Tibial nerve (tissue), 3 donors: ENCODE results near the gene OLFM1.

Source experiments
- POLR2A ChIP-seq, 2 donors: fragments of 450-650 bp; IDR thresholded peaks; one replicate each; pipeline ENCODE4 v1.6.1; 2017; ENCODE audit warnings: antibody characterized with exemption in 2 of 2, mild to moderate bottlenecking in 2 of 2, moderate library complexity in 2 of 2
- TF ChIP-seq, protein P1 (sequence below), 5 experiments: fragments of 200-600 bp in 3 of 5; fragments of 450-650 bp in 2 of 5; sonication (generic) in 3 of 5; IDR thresholded peaks; one replicate each; pipeline ENCODE4 v1.5.1; 2016 to 2019; ENCODE audit warnings: antibody characterized with exemption in 5 of 5, mild to moderate bottlenecking in 3 of 5, moderate library complexity in 2 of 5

DNA sequence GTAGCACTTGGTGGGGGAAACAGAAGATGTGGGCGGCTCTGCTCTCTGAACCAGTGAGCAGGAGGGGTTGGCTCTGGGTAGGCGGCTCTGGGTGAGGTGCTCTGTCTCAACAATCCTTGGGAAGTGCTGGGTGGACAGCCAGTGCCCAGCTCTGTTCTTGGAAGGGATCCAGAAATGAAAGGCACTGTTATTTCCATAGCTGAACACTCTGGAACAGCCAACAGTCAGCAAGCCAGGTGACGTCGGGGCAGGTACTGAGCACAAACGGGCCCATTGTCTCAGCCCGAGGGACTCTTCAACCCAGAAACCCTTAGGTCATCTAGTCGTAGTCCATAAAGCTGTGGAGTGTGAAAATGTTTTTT lies 36.3 kb downstream of the OLFM1 start:
- TF ChIP-seq POLR2A (IDR thresholded peaks at IDR 0.05), result no peak
- TF ChIP-seq, protein P1, sequence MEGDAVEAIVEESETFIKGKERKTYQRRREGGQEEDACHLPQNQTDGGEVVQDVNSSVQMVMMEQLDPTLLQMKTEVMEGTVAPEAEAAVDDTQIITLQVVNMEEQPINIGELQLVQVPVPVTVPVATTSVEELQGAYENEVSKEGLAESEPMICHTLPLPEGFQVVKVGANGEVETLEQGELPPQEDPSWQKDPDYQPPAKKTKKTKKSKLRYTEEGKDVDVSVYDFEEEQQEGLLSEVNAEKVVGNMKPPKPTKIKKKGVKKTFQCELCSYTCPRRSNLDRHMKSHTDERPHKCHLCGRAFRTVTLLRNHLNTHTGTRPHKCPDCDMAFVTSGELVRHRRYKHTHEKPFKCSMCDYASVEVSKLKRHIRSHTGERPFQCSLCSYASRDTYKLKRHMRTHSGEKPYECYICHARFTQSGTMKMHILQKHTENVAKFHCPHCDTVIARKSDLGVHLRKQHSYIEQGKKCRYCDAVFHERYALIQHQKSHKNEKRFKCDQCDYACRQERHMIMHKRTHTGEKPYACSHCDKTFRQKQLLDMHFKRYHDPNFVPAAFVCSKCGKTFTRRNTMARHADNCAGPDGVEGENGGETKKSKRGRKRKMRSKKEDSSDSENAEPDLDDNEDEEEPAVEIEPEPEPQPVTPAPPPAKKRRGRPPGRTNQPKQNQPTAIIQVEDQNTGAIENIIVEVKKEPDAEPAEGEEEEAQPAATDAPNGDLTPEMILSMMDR (IDR thresholded peaks at IDR 0.05), result no peak
